ENCODE measurements around the gene VDR.

VDR gene
- total RNA-seq = 2.6 to 3.4 reads per million in 2 donors

GRCh38 chr12:47904713-47905709 is at the start of gene VDR:
VDR (minus strand) TSS chr12:47904994; CDS start chr12:47879113, 25,881 bp downstream.
- peak; percentile 35 for DNase-seq

GRCh38 chr12:47954058-47954457 is 49.3 kb upstream of the VDR start:
- DNase-seq = no peak

- no peak for DNase-seq
Measured at GRCh38 chr12:47950856-47951468, 46.2 kb upstream of the VDR start.

- no peak for DNase-seq
Measured at GRCh38 chr12:47949441-47950341, 44.9 kb upstream of the VDR start.

- DNase-seq = no peak
Measured at GRCh38 chr12:47947341-47947740, 42.5 kb upstream of the VDR start.

GRCh38 chr12:47946413-47947323 is 41.9 kb upstream of the VDR start:
- DNase-seq = no peak

- DNase-seq = no peak
Measured at GRCh38 chr12:47945341-47945728, 40.5 kb upstream of the VDR start.

- no peak for DNase-seq
Measured at GRCh38 chr12:47944685-47945340, 40.0 kb upstream of the VDR start.

- DNase-seq = no peak
Measured at GRCh38 chr12:47943623-47944340, 39.0 kb upstream of the VDR start.

- no peak for DNase-seq
Measured at GRCh38 chr12:47942614-47943225, 37.9 kb upstream of the VDR start.

- DNase-seq = no peak
Measured at GRCh38 chr12:47941871-47942613, 37.2 kb upstream of the VDR start.

- no peak for DNase-seq
Measured at GRCh38 chr12:47941475-47941780, 36.6 kb upstream of the VDR start.

GRCh38 chr12:47940773-47941474 is 36.1 kb upstream of the VDR start:
- no peak for DNase-seq

- DNase-seq = no peak
Measured at GRCh38 chr12:47939009-47939601, 34.3 kb upstream of the VDR start.

GRCh38 chr12:47938594-47938993 is 33.8 kb upstream of the VDR start:
- DNase-seq = no peak

- DNase-seq = no peak
Measured at GRCh38 chr12:47938093-47938492, 33.3 kb upstream of the VDR start.

GRCh38 chr12:47935184-47935583 is 30.4 kb upstream of the VDR start:
- no peak for DNase-seq

GRCh38 chr12:47931187-47931586 is 26.4 kb upstream of the VDR start:
- no peak for DNase-seq

Data from activated gamma-delta T cell (primary cell).